NCI-H345 treated with DMSO at 0.1 percent for 48 hours (cell line): Measurements from ENCODE around the gene NEDD4.
"Not testable (repeated sequence)": the region's sequence is repeated elsewhere in the genome, so short reads cannot be mapped to it uniquely, and the experiment has no call there.

ENCODE experiments used
- DNase-seq: peaks from one replicate; lab custom pipeline; 2025; ENCODE audit not compliant: unreplicated experiment; lab: John Stamatoyannopoulos, UW

The NEDD4 gene

DNA sequence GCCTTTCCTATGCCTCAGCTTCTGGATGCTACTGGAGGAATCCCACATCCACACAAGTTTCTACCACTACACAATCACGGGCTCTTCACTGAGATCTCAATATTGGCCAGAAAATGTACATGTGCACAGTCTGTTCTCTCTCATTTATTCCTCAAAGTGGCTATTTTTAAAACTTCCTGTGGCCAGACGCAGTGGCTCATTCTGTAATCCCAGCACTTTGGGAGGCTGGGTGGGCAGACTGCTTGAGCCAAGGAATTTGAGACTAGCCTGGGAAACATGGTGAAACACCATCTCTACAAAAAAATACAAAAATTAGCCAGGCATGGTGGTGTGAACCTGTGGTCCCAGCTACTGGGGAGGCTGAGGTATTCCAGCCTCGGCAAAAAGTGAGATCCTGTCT lies 159.1 kb downstream of the NEDD4 start:
- DNase-seq = no peak

DNA sequence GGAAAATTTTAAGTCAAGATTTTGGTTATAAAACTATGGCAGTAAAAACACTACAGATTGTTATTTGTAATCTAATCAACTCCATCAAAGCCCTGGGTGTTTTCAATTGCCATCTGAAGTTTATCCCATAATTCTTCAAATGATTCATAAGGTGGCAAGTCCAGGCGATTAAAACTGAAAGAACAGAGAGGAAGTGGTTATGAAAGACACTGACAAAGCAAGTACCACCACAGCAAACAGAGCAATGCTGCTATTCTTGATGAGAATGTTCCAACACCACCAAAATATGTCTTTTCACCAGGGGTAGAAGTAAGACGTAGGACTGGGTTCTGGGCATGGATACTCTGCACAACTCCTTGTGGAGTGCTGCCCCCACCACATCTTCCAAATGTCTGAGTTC lies 163.6 kb downstream of the NEDD4 start:
- DNase-seq = no peak

DNA sequence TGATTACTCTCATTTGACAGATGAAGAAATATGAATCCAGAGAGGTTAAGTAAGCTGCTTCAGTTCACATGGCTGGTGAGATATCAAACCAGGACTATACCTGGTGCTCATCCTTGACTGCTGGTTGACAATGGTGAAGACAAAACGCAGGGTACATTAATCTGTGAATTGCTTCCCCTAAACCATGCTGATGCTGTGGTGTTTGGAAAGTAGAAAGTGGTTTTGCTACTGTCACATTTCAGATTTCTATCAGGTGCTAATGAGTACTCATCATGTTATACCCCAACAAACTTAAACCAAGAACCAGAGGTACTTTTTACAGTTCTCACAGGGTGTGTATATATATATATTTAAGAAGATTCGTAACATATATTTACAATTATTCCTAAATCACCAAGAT lies 165.5 kb downstream of the NEDD4 start:
- DNase-seq = no peak

DNA sequence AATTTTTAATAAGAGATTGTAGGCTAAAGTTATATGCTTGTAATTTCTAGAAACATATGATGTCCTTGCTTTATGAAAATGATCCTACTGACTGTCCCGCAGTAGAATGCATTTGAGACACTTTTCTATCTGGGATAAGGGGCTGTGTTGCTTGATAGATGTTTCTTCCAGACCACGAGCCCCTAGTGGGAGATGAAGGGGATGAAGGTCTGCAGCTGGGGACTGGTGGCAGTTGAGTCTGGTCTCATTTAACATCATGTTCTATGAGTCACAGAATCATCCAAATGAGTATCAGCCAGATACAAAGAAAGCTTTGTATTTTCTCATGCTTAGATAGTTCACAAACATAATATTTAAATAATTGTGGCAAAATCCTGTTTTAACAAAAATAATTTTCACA lies 166.2 kb downstream of the NEDD4 start:
- DNase-seq = no peak

DNA sequence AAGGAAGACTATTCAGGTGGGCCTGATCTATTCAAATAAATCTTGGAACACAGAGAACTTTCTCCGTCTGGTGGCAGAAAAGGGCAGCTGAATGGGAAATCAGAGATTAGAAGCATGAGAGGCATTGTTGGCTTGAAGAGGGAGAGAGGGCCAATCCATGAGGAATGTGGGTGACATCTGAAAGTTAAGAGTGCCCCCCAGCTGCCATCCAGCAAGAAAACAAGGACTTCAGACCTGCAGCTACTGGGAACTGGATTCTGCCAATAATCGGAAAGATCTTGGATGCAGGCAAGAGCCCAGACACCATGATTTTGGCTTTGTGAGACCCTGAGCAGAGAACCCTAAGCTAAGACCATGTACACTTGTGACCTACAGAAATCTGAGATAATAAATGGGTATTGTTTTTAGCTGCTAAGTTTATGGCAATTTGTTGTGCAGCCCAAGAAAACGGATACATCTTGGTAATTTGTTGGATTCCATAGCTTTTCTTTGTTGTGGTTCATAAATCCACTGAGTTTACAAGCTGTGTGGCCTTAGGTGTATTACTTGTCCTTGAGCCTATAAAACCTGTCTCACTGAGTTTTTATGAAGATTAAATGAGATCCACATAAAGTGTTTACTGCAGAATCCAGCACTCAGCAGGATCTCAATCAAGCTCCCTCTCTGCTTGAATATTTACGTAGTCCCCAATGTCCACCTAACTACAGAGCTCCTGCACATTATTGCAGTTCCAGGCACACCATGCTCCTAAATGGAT lies 168.4 kb downstream of the NEDD4 start:
- DNase-seq = no peak

DNA sequence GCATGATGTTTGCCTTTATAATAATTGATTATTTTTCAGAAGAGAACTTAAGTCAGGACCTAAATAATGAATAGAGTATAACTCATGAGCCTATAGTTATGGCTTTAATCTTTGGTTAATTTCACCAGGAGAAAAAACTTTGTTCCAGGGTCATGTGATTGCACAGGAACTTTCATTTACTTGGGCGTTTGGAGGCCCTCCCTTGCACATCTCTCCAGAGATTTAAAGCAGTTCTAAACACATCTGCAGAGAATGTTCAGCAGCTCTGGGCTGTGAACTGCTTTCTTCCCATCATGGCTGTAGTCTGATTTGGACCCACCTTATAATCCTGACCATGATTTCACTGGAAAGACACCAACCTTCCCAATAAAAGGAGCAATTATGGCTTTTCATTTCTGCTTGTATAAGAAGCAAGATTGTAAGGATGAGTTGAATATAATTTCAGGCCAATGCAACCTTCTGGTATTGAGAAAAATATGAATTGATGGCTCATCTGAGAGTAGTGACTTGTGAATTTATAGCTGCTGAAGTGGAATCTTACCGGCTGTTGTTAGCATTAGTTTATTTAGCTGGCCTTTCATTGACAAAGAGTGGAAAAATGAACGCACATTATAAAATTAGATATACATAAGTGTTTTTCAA lies 169.6 kb downstream of the NEDD4 start:
- DNase-seq = no peak

DNA sequence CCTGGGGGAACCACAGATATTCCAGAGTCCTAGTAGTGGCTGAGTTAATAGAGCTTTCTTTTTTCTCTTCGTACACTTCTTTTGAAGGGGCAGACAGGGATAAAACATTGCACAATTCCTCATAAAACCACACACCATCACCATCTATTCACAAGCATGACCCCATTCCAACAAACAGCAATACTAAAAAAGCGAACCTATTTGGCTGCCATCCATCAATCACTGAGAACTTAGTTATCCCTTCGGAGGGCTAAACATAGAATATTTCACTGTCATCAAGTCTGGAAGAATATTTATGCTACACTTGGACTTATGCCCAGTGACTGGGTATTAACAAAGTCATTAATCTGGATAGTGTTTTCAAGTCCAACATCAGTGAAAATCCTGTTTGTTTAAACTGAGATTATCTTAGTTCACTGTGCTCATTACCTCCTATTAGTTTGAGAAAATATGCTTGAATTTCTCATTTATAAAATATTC lies 170.2 kb downstream of the NEDD4 start:
- no peak for DNase-seq

DNA sequence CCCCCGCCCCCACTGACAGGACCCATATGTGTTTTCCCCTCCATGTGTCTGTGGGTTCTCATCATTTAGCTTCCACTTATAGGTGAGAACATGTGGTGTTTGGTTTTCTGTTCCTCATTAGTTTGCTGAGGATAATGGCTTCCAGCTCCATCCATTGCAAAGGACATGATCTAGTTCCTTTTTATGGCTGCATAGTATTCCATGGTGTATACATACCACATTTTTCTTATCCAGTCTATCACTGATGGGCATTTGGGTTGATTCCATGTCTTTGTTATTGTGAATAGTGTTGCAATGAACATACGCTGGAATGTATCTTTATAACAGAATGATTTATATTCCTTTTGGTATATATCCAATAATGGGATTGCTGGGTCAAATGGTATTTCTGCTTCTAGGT lies 171.7 kb downstream of the NEDD4 start:
- DNase-seq = not testable (repeated sequence)

DNA sequence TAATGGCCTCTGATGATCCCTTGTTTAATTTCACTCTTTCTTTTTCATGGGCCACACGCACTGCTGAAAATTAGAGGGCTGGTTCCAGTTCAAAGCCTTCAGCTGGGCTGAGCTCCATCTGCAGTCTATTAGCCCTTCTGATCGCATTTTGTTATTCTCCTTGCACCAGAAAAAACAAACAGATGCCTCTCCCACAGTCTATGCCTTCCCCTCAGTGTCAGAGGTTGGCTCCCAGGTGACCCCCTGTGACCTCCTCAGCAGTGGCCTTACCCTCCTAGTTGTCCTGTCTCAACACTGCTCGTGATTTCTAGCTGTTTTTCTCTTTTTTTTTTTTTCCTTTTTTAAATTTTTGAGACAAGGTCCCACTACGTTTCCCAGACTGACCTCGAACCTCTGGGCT lies 173.4 kb downstream of the NEDD4 start:
- DNase-seq = peak; percentile 34

DNA sequence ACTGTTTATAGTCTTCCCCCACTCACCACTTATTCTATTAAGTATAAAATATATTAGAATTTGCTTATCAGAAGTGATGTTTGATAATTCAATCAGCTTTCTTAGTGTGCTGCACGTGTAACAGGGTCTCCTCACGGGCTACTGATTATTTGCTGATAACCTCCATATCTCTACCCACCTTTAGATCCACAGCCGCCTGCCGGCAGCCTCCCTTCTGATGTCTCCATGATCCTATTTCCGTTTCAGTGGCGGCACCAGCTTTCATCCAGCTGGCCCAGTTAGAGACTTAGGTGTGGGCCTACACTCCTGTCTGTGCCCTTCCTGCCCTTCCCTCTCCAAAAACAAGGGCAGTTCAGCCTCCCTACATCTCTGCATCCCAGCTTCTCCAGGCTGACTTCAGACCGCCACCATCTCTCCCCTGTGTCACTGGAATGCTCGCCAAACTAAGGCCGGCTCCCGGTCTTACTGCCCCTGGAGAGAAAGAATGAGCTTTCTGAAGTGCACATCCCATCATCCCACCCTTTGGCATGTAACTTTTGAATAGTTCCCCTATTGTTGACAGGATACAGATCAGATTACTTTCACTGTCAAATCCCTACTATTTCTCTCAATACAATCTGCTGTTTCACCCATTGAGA lies 173.9 kb downstream of the NEDD4 start:
- DNase-seq = no peak

DNA sequence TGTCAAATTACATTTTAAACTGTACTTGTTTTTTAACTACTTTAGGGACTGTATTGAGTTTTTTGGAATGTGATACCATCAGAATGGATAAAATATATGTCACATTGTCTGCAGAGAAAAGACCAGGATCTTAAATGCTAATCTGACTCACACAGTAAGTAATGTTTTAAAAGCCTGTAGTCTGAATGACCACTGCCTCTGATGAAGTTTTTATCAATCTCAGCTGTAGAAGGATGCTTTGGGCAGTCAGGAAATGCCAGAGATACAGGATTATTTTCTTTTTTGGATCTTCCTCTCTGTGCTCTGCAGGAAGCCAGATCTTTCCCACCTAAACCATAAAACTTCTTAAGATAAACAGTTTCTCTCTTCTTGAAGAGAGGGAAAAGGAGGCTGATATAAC lies 177.4 kb downstream of the NEDD4 start:
- DNase-seq = no peak

DNA sequence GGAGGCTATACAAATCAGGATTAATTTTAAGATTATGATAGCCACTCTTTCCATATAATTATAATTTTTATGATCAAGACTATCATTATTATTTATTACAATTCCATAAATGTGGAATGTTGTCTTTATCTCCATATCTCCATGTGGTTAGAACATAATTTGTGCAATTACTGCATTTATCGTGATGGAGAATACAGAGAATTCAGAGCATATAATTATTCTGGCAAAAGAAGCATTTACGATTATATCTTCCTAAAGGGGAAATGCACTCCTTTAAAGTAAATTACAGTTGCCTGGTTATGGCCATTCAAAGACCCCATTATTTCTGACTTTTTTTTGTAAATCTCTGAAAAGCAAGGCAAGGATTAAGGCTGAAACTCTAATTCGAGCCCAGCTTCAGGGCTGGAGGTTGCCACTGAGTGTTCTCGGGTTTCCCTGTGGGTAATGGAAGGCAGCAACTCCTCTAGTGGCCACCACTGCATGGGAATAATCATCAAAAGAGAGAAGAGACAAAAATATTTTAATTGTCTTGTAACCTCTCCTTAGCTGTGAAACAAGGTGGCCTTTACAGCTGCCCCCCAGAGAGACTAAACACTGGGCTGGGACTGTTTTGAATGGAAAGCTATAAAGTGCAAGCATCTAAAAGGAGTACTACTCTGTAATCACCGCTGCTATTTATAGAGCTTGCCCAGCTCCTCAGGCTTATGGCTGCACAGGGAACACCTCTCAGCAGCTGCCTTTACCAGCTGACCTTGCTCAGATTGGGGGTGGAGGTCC lies 190.6 kb downstream of the NEDD4 start:
- DNase-seq = no peak

DNA sequence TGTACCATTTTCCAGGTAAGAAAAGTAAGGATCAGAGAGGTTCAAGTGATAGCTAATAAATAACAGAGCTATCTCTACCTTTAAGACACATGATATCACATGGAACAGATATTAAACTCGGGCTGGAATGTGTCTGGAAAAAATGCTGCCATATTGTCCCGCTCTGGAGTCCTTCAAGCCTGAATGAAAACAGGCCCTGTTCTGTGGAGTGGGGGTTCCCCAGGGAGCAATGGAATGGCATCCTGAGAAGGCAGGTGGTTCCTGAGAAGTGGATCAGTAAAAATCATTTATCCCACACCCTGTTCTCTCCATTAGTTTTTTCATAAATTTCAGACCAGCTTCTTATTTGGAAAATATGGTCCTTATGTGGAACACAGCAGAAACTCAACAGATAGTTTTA lies 193.2 kb downstream of the NEDD4 start:
- no peak for DNase-seq

DNA sequence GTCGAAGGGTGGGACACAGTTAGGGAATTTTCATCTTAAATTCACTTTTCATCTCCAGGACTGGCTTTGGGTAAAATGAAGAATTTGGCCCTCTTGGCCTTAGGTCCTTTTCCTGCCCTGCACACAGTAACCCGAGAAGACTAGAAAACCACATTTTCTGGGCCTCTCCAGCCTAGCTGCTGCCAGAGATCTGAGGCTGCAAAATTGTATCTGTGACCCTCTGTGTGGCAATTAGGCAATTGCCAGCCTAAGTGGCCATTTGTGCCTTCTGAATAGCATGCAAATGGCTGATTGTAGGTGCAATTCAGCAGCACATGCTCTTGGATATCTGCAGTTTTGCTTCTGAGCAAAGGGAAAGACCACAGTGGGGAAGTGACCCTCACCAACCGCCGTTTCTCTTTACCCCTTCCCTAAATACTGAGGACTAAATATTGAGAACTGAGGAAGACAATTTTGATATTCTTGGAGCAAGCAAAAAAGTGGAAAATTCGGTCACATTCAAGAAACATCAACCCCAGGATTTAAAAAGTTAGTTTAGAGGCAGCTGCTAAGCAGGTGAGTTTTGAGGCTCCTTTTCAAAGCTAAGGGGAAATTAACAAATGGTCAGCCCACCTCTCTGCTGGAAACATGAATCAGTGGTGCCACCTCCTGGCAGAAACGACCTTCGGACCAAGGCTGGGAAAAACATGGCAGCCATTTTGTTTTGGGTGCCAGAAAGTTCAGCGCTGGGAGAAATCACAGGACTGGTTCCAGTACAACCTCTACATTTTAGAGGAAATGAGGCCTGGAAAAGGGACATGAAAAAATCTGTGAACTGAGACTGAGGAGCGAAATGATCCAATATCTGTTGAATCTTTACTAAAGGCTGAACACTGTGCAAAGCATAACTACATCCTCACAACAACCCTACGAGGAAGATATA lies 193.9 kb downstream of the NEDD4 start:
- DNase-seq = no peak

DNA sequence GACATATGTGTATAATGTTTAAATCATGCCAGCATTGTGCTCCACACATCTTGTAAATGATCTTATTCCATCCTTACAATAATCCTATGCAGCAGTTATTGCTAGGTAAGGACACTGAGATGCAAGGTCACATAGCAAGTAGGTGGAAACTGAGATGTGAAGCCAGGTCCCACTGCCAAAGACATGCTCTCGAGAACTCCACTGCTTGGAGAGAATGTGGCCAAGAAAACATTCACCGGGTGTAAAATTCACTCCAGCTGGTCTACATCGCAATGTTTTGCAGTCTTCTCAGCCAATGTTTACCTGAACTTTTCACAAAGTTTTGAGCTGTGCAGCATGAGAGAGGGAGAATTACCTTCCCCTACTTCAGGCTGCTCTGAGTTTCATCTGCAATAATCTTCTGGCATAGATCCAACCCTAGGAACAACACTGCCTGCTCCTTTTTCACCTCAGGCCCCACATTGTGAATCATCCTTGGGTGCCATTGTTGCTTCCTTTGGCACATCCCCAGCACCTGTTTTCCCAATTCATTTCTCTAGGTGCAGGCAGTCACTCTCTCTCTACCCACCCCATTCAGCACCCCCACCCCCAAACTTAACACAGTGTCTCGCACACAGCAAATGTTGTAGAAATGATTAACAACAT lies 197.0 kb downstream of the NEDD4 start:
- DNase-seq = no peak

DNA sequence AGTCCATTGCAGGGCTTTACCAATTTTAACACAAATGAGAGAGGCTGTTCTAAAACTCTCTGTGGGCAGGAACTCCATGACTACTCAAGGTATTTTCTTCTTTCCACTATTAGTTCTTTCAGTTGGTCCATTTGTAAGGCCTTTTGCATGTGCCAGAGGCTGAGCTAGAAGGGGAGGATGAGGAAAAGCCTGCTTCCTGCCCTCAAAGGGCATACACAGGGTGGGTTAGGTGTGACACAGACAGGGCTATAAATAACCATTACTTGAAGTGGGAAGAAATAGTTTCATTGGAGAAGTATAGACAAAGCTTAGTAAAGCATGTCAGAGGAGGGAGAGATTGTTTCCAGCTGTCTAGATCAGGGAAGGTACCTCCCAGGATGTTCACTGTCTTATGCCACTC lies 198.4 kb downstream of the NEDD4 start:
- DNase-seq = no peak

DNA sequence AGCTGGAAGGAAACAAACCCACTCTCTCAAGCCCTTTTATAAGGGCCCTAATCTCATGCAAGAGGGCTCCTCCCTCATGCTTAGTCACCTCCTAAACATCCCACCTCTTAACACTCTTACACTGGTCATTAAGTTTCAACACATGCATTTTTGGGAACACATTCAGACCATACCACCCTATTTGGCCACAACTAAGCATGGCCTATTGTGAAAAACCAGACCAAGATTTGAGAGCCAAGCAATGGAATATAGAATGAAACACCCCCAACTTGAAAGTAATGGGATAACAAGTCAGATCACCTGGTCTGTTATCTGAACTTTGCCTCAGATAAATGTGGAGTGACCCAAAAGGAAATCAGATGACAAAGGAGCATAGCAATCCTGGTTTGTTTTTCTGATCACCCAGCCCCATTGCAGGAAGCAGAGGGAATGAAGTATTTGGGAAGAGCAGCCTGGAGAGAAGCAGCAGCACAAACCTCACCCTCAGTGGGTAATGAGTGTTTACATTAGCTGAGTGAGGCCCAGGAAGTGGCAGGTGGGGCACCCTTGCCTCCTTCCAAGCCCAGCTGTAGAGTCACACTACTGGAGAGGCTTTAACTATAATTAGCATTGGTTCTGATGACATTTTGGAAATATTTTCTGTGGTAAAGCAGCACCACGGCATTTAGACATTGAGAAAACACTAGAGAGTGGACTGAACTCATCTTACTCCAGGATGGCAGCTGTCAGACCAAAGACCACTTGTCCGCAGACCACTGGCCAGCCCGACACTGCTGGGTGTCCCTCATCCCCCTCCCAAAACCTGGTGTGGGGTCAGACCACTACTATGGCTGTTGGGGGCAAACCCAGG lies 201.6 kb downstream of the NEDD4 start:
- peak; percentile 21 for DNase-seq

DNA sequence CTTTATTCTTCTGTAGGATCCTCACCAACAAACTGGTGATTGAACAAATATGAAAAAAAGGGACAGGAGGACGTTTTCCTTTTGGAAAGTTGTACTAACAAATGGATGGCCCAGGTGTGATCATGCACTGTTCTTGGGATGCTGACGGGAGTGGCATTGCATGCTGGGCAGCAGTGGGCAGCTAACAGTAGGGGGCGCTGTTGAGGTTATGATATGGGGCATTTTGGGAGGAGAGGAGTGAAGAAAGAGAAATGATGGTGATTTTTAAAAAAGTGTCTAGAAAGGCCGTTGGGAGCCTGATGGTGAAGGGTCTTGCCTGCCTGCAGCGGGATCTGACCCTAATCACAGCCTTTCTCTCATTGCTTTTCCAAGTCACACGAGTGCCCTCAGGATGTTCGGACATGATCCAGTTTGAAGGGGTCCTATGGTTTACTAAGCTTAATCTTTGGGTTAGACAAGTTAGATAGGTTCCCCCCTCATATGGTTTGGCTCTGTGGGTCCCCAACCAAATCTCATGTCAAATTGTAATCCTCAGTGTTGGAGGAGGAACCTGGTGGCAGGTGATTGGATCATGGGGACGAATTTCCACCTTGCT lies 204.2 kb downstream of the NEDD4 start:
- DNase-seq = no peak

DNA sequence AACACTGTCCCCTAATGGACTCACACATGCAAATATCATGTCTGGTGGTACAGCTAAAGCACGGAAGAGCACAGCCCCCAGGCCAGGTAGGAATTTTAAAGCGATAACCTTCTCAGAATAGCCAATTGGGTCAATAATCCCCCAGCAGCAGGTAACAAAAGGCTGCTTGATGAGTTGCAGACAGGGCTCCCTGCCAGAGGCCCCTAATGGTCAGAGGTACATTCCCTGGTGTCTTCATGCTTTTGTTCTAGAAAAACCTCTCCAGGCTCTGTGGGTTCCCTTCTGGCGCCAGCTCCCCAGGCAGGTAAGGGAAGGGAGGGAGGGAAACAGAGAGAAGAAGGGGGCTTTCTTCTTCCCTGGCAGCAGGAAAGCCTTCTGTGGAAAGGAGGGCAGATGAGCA lies 207.1 kb downstream of the NEDD4 start:
- no peak for DNase-seq
